H9 (cell line): Measurements from ENCODE around the gene ABHD17B. TPM values are rescaled to one million over a fixed set of nuclear protein-coding genes. Genes with fewer than 3 reads are reported as not detected.

Experiments used
- DNase-seq: peaks from one replicate; pipeline ENCODE4 v3.0.0-alpha.2; 2017
- H2AFZ ChIP-seq: one replicate; pipeline ENCODE4 v1.6.1; 2013; ENCODE audit warnings: mild to moderate bottlenecking, low read length, control low read depth, moderate library complexity
- H2AK5ac ChIP-seq: 2 replicates; pipeline ENCODE4 v1.6.1; 2013; ENCODE audit warnings: low read length, control low read depth, mixed read lengths; ENCODE audit not compliant: insufficient read length
- H2BK120ac ChIP-seq: one replicate; pipeline ENCODE4 v1.6.1; 2013; ENCODE audit warnings: low read depth, mild to moderate bottlenecking, low read length, control low read depth, inconsistent platforms; ENCODE audit not compliant: poor library complexity, severe bottlenecking
- H2BK12ac ChIP-seq: 2 replicates; pipeline ENCODE4 v1.6.1; 2013; ENCODE audit warnings: low read length, control low read depth, mixed read lengths, low read depth; ENCODE audit not compliant: insufficient read length
- H2BK15ac ChIP-seq: 2 replicates; pipeline ENCODE4 v1.6.1; 2013; ENCODE audit warnings: low read depth, low read length, control low read depth
- H2BK20ac ChIP-seq: one replicate; pipeline ENCODE4 v1.6.1; 2013; ENCODE audit warnings: low read depth, mild to moderate bottlenecking, low read length, control low read depth, inconsistent platforms; ENCODE audit not compliant: poor library complexity, severe bottlenecking
- H2BK5ac ChIP-seq: 2 replicates; pipeline ENCODE4 v1.6.1; 2013; ENCODE audit warnings: low read length, control low read depth, mixed read lengths; ENCODE audit not compliant: insufficient read length
- H3K14ac ChIP-seq: 2 replicates; pipeline ENCODE4 v1.6.1; 2013; ENCODE audit warnings: low read length, control low read depth; ENCODE audit not compliant: insufficient read depth
- H3K18ac ChIP-seq: 2 replicates; pipeline ENCODE4 v1.6.1; 2013; ENCODE audit warnings: low read depth, mild to moderate bottlenecking, mixed read lengths, low read length, control low read depth; ENCODE audit not compliant: insufficient read length
- H3K23ac ChIP-seq: 2 replicates; pipeline ENCODE4 v1.6.1; 2013; ENCODE audit warnings: low read length, control low read depth, mixed read lengths, low read depth; ENCODE audit not compliant: insufficient read length
- H3K23me2 ChIP-seq: 2 replicates; pipeline ENCODE4 v1.6.1; 2013; ENCODE audit warnings: low read depth, mild to moderate bottlenecking, mixed read lengths, low read length, control low read depth; ENCODE audit not compliant: insufficient read length, poor library complexity, severe bottlenecking
- H3K27ac ChIP-seq: 2 replicates; pipeline ENCODE4 v1.5.1; 2013; ENCODE audit warnings: low read length, control low read depth, mixed read lengths, low read depth; ENCODE audit not compliant: insufficient read length
- H3K27me3 ChIP-seq: 2 replicates; pipeline ENCODE4 v1.6.1; 2013; ENCODE audit warnings: low read length, control low read depth, inconsistent platforms; ENCODE audit not compliant: insufficient read depth
- H3K4ac ChIP-seq: 2 replicates; pipeline ENCODE4 v1.6.1; 2013; ENCODE audit warnings: low read depth, mild to moderate bottlenecking, control low read depth, inconsistent platforms, low read length, moderate library complexity
- H3K4me1 ChIP-seq: 2 replicates; pipeline ENCODE4 v1.6.1; 2013; ENCODE audit warnings: low read length, control low read depth, inconsistent platforms; ENCODE audit not compliant: insufficient read depth
- H3K4me2 ChIP-seq: 2 replicates; pipeline ENCODE4 v1.6.1; 2013; ENCODE audit warnings: low read length, control low read depth, mixed read lengths; ENCODE audit not compliant: insufficient read length, insufficient read depth
- H3K56ac ChIP-seq: 2 replicates; pipeline ENCODE4 v1.6.1; 2013; ENCODE audit warnings: low read depth, mild to moderate bottlenecking, mixed read lengths, low read length, control low read depth; ENCODE audit not compliant: insufficient read length
- H3K79me1 ChIP-seq: 2 replicates; pipeline ENCODE4 v1.6.1; 2013; ENCODE audit warnings: low read depth, mild to moderate bottlenecking, moderate library complexity, low read length, control low read depth, inconsistent platforms; ENCODE audit not compliant: insufficient read depth, poor library complexity, severe bottlenecking
- H3K79me2 ChIP-seq: 2 replicates; pipeline ENCODE4 v1.6.1; 2013; ENCODE audit warnings: low read length, control low read depth, inconsistent platforms; ENCODE audit not compliant: insufficient read depth
- H3K9ac ChIP-seq: 2 replicates; pipeline ENCODE4 v1.6.1; 2013; ENCODE audit warnings: low read length, control low read depth, mixed read lengths; ENCODE audit not compliant: insufficient read length; ENCODE audit errors: extremely low read depth
- H3K9me3 ChIP-seq: one replicate; pipeline ENCODE4 v1.6.1; 2013; ENCODE audit warnings: low read depth, low read length, inconsistent platforms; ENCODE audit not compliant: control insufficient read depth
- H3T11ph ChIP-seq: one replicate; pipeline ENCODE4 v1.6.1; 2013; ENCODE audit warnings: mild to moderate bottlenecking, low read length, control low read depth, inconsistent platforms
- H4K20me1 ChIP-seq: one replicate; pipeline ENCODE4 v1.6.1; 2013; ENCODE audit not compliant: control insufficient read depth, insufficient read length, insufficient read depth
- H4K5ac ChIP-seq: 2 replicates; pipeline ENCODE4 v1.6.1; 2013; ENCODE audit warnings: low read depth, mild to moderate bottlenecking, mixed read lengths, low read length, control low read depth; ENCODE audit not compliant: insufficient read length
- H4K8ac ChIP-seq: replicated peaks from 2 replicates; pipeline ENCODE4 v1.6.1; 2013; ENCODE audit warnings: low read length, control low read depth, mixed read lengths, low read depth; ENCODE audit not compliant: insufficient read length
- H4K91ac ChIP-seq: 2 replicates; pipeline ENCODE4 v1.6.1; 2013; ENCODE audit warnings: low read depth, mild to moderate bottlenecking, moderate library complexity, mixed read lengths, low read length, control low read depth; ENCODE audit not compliant: insufficient read length
- H3K27ac Mint-ChIP-seq, 3 experiments: 2 replicates in 2 of 3; 3 replicates in 1 of 3; pipeline ENCODE4 v1.8.0; 2020 to 2021; ENCODE audit warnings: mixed read lengths in 3 of 3, mild to moderate bottlenecking in 1 of 3, moderate library complexity in 1 of 3
- H3K27me3 Mint-ChIP-seq: 2 replicates; pipeline ENCODE4 v1.8.0; 2021; ENCODE audit warnings: low read depth, mild to moderate bottlenecking, moderate library complexity, mixed read lengths
- H3K36me3 Mint-ChIP-seq, 3 experiments: 2 replicates in 2 of 3; 3 replicates in 1 of 3; pipeline ENCODE4 v1.8.0; 2020 to 2021; ENCODE audit warnings: low read depth in 3 of 3, mixed read lengths in 3 of 3; ENCODE audit not compliant: insufficient read depth in 1 of 3
- H3K4me1 Mint-ChIP-seq, 2 experiments: 2 replicates each; pipeline ENCODE4 v1.8.0; 2020; ENCODE audit warnings: mixed read lengths in 2 of 2
- H3K4me3 Mint-ChIP-seq, 2 experiments: 2 replicates in 1 of 2; 3 replicates in 1 of 2; pipeline ENCODE4 v1.8.0; 2020 to 2021; ENCODE audit warnings: mild to moderate bottlenecking in 2 of 2, mixed read lengths in 2 of 2, moderate library complexity in 1 of 2
- H3K9me3 Mint-ChIP-seq, 2 experiments: 2 replicates in 1 of 2; 3 replicates in 1 of 2; pipeline ENCODE4 v1.8.0; 2020; ENCODE audit warnings: mild to moderate bottlenecking in 2 of 2, mixed read lengths in 2 of 2, moderate library complexity in 1 of 2
- CTCF ChIP-seq: fragments of 200-600 bp; sonication (generic); conservative IDR thresholded peaks from 3 replicates; pipeline ENCODE4 v1.8.0; 2021; ENCODE audit warnings: antibody characterized with exemption, mild to moderate bottlenecking
- total RNA-seq: library from RNA; stranded (reverse); gene quantifications from 2 replicates; pipeline ENCODE4 v1.2.1, GENCODE V29; 2021

ABHD17B gene
- total RNA-seq, 1 experiment from 2014 or later, result 67.6 TPM

- no peak overlapping the region for H3K27ac ChIP-seq
- no peaks in the 10 kb centered on the region; the same call in 1 of the 2 replicates for H3K4me1 ChIP-seq
- H3K9me3 Mint-ChIP-seq, result no peaks in the 10 kb centered on the region
Observed at GRCh38 chr9:71895955-71896354, 15.0 kb downstream of the ABHD17B start.

More at GRCh38 chr9:71895955-71896354, 15.0 kb downstream of the ABHD17B start:
- Mint-ChIP-seq H3K36me3 (peaks cover 9 to 33% (median 10%) of the 10 kb centered on the region in 3 experiments; a peak in 6 of 7 replicates), H3K27ac (no peak overlapping the region), H3K27me3 (no peaks in the 10 kb centered on the region), H3K4me1 (peaks cover 43 to 58% of the 10 kb centered on the region in 2 experiments), H3K4me3 (no peak overlapping the region)
- no peak overlapping the region for H4K8ac ChIP-seq
- no peak overlapping the region for H3T11ph ChIP-seq
- no peak overlapping the region for H3K56ac ChIP-seq
- H3K9me3 ChIP-seq, result no peaks in the 10 kb centered on the region
- peaks cover 64% of the 10 kb centered on the region; the same call in 1 of the 2 replicates for H3K79me2 ChIP-seq
- no peak overlapping the region for H4K91ac ChIP-seq
- H4K5ac ChIP-seq, result no peak overlapping the region
- H3K4me2 ChIP-seq, result no peak overlapping the region
- H3K79me1 ChIP-seq, result no peaks in the 10 kb centered on the region
- no peak overlapping the region for H2BK15ac ChIP-seq
- no peak overlapping the region for H3K9ac ChIP-seq
- no peak for DNase-seq
- no peak overlapping the region for H3K23ac ChIP-seq
- no peak overlapping the region for H2AK5ac ChIP-seq
- H2BK5ac ChIP-seq, result no peak overlapping the region
- H4K20me1 ChIP-seq, result no peaks in the 10 kb centered on the region
- no peaks in the 10 kb centered on the region for H3K23me2 ChIP-seq
- H3K27me3 ChIP-seq, result no peaks in the 10 kb centered on the region
- H2BK120ac ChIP-seq, result no peak overlapping the region
- H3K14ac ChIP-seq, result no peak overlapping the region
- H3K4ac ChIP-seq, result no peak overlapping the region
- TF ChIP-seq CTCF, result no peak
- no peak overlapping the region for H3K18ac ChIP-seq
- no peak overlapping the region for H2AFZ ChIP-seq
- H2BK12ac ChIP-seq, result no peak overlapping the region
- H2BK20ac ChIP-seq, result no peak overlapping the region
